Mesodermal cell (in vitro differentiated cells): ENCODE measurements around the gene PRAME.
"Not testable (repeated sequence)": the region's sequence is repeated elsewhere in the genome, so short reads cannot be mapped to it uniquely, and the experiment has no call there.

Experiments used
- H3K27ac ChIP-seq: 2 replicates; pipeline ENCODE4 v1.7.0; 2013; ENCODE audit warnings: mild to moderate bottlenecking, low read depth, low read length, moderate library complexity; ENCODE audit not compliant: severe bottlenecking
- H3K36me3 ChIP-seq: 2 replicates; pipeline ENCODE4 v1.7.1; 2013; ENCODE audit warnings: mild to moderate bottlenecking, low read length, moderate library complexity; ENCODE audit not compliant: control insufficient read depth, insufficient read depth
- H3K4me1 ChIP-seq: one replicate; pipeline ENCODE4 v1.7.1; 2013; ENCODE audit warnings: mild to moderate bottlenecking, low read length; ENCODE audit not compliant: insufficient read depth, control insufficient read depth, poor library complexity, severe bottlenecking
- H3K4me3 ChIP-seq: 2 replicates; pipeline ENCODE4 v1.7.0; 2013; ENCODE audit warnings: low read length, control low read depth, mild to moderate bottlenecking; ENCODE audit not compliant: insufficient read depth, poor library complexity, severe bottlenecking; ENCODE audit errors: extremely low read depth
- H3K9me3 ChIP-seq: 2 replicates; pipeline ENCODE4 v1.7.1; 2013; ENCODE audit warnings: mild to moderate bottlenecking, low read length, moderate library complexity; ENCODE audit not compliant: control insufficient read depth
- WGBS, 2 experiments: methylation state at CpG; one replicate each; pipeline ENCODE4 v1.1.5; 2013; ENCODE audit warnings: missing lambda C conversion rate in 2 of 2; ENCODE audit not compliant: insufficient coverage in 2 of 2; 5-methylcytosine and 5-hydroxymethylcytosine counted together

The PRAME gene

DNA sequence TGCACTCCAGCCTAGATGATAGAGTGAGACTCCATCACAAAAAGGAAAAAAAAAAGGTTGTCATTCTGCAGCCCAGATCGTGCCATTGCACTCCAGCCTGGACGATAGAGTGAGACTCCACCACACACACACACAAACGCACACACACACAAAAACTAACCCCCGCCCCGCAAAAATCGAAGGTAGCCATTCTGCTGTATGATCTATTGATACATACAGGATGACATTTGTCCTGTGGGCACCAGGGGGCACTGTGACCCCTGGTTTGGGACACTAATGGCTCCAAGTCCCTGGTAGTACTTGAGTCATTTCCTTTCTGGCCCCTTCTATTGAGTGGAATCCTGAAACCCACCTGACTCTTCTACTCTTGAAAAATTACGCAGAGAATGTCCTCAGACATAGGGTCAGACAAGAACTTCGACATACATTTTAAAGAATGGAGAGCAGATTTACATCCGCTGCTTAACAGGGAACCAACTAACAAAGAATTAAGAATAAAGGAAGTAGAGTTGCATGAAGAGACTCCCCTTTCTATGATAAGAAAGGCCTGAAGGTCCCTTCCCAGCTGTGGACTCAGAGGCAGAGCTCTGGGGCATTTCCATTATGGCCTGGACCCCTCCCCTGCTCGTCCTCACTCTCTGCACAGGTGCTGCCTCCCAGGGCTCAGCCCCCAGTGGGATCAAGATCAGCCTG, 35.0 kb upstream of the PRAME start:
- no peaks in the 10 kb centered on the region for H3K4me1 ChIP-seq
- WGBS, 2 experiments, result 73 to 80% methylated on average over 1 to 4 of the region's 10 CpGs
- no peaks in the 10 kb centered on the region for H3K9me3 ChIP-seq
- H3K27ac ChIP-seq, result no peak overlapping the region
- H3K36me3 ChIP-seq, result no peaks in the 10 kb centered on the region
- no peak overlapping the region for H3K4me3 ChIP-seq

DNA sequence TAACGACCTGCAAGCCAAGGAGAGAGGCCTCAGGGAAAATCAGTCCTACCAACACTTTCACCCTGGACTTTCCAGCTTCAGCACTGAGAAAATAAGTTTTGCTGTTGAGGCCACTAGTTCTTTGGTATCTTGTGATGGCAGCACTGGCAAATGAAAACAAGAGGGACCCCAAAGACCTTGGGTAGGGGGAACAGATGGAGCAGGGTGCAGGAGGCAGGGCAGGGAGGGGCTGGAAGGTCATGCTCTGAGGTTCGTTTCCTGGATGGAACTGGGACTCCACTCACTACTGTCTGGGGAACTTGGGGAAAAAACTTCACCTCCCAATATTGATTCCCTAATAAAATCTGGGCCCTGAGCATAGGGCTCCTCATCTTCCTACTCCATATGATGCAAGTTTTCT, 34.2 kb upstream of the PRAME start:
- 60 to 80% methylated on average over 1 of the region's 2 CpGs for WGBS, 2 experiments
- Histone ChIP-seq H3K4me1 (no peaks in the 10 kb centered on the region), H3K27ac (no peak overlapping the region), H3K9me3 (no peaks in the 10 kb centered on the region), H3K36me3 (no peaks in the 10 kb centered on the region), H3K4me3 (no peak overlapping the region)

DNA sequence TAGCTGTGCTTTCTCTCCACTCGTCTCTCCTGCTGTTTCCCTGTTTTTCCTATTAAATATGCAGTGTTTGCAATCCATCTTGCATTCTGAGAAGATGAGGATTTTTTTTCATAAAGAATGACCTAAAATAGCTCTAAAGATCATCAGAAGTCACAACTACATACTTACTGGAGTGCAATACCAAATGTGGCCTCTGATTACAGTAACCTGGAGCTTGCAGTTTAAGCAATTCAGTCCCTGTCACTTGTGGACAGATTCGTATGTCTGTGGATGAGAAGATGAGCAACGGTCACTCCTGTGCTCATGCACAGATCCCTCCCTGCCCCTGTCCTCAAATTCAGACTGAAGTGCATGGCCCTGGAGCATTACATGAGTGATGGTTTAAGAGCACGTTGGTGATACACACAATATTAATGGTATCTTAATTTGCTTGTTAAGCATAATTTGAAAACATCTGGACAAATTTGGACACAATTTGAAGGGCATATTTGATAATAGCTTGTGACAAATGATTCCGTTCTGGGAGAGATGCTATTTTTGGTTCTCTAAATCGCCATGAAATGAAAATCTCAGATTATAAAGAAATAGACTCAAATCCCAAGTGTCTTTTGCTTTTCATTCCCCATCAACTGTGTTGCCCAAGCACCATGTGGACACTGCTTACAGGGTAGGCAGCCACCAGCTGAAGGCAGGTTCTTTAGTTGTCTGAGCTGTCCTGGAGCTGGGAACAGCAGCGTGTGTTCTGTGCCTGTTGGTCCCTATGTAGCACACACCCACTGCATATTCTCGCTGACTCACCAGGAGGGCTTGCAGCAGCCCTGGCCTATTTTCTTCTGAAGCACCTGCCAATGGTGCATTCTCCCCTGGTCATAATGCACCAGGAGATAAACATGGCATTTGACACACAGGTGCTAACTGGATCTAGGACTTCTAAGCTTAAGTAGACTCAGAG, 32.6 kb upstream of the PRAME start:
- Histone ChIP-seq H3K4me1 (no peaks in the 10 kb centered on the region), H3K9me3 (no peaks in the 10 kb centered on the region), H3K4me3 (no peak overlapping the region), H3K36me3 (no peaks in the 10 kb centered on the region), H3K27ac (no peak overlapping the region)
- 46 to 66% methylated on average over 3 to 4 of the region's 8 CpGs for WGBS, 2 experiments

DNA sequence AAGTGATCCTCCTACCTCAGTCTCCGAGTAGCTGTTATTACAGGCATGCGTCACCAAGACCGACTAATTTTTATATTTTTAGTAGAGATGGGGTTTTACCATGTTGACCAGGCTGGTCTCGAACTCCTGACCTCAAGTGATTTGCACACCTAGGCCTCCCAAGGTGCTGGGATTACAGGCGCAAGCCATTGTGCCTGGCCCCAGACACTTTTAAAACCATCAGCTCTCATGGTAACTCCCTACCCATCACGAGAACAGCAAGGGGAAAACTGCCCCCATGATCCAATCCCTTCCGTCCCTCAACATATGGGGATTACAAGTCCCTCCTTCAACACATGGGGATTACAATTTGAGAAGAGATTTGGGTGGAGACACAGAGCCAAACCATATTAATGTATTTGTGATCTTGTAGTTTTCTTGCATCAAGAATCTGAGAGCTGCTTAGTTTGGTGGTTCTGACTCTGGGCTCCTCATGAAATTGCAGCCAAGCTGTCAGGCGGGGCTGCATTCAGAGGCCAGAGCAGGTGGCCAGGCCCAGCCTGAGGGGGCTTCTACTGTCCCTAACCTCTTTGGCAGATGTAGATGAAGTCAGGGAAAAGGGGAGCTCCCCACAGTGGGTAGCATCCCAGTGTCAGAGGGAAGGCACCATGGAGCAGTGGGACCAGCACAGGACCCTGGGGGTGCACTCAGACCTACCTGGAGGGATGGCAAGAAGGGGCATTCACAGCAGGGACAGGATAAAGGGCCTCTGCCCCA, 31.2 kb upstream of the PRAME start:
- 83 to 98% methylated on average over 5 to 7 of the region's 8 CpGs for WGBS, 2 experiments

DNA sequence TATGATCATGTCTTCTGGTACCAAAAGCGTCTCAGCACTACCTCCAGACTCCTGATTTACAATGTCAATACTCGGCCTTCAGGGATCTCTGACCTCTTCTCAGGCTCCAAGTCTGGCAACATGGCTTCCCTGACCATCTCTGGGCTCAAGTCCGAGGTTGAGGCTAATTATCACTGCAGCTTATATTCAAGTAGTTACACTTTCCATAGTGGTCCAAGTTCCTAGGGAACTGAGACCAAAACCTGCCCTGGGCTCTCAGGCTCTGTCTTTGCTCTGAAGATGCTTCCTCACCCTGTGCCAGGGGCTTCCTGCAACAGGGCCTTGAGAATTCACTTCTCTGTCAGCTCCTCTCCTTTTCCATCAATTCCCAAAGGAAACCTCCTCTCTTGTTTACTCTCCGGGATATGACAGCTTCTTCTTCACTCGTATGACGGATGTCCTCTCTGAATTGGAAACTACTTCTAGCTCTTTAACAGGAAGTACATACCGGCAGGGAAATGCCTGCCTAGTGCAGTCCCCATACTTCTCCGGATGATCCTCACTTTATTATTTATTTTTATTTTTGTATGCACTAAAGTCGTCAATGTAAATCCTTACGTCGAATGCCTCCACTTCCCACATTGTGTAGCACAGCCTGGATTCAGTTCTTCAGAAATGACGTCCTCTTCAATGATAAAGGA, 29.6 kb upstream of the PRAME start:
- Histone ChIP-seq H3K9me3 (no peaks in the 10 kb centered on the region), H3K4me1 (no peaks in the 10 kb centered on the region), H3K36me3 (no peaks in the 10 kb centered on the region), H3K27ac (no peak overlapping the region), H3K4me3 (no peak overlapping the region)
- WGBS, 2 experiments, result 83 to 91% methylated on average over 10 of the region's 12 CpGs

More for the DNA sequence above, 31.2 kb upstream of the PRAME start:
- Histone ChIP-seq H3K4me1 (no peaks in the 10 kb centered on the region), H3K4me3 (no peak overlapping the region), H3K9me3 (no peaks in the 10 kb centered on the region), H3K36me3 (no peaks in the 10 kb centered on the region), H3K27ac (no peak overlapping the region)

DNA sequence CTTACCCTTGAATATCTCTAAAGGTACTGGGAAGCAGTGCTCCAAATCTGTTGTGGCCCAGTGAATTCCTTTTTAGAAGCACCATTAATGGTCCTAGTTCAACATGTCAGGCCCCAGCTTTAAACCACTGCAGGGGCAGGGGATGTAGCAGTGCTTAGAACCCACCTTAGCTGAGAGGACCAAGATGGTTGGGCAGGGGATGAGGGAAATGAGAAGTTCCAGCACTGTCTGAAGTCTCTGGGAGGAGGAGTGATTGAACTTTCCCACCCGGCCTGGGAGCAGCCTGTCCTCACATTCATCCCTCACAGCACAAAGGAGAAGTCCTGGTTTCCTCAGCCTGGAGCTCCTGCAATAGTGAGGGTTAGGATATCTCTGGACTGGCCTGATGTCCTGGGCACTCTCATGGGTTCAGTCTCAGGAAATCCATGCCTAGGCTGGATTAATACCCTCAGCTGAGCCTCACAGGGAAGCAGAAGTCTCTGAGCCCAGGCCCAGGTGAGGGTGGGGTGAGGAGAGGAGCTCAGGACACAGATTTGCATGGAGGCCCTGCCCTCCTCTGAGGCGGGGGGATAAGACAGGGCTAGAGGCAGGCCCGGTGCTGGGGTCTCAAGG, 28.6 kb upstream of the PRAME start:
- no peaks in the 10 kb centered on the region for H3K36me3 ChIP-seq
- WGBS, 2 experiments, result 61 to 83% methylated on average over 1 to 2 of the region's 3 CpGs
- H3K9me3 ChIP-seq, result no peaks in the 10 kb centered on the region
- H3K27ac ChIP-seq, result no peak overlapping the region
- H3K4me1 ChIP-seq, result no peaks in the 10 kb centered on the region
- no peak overlapping the region for H3K4me3 ChIP-seq

DNA sequence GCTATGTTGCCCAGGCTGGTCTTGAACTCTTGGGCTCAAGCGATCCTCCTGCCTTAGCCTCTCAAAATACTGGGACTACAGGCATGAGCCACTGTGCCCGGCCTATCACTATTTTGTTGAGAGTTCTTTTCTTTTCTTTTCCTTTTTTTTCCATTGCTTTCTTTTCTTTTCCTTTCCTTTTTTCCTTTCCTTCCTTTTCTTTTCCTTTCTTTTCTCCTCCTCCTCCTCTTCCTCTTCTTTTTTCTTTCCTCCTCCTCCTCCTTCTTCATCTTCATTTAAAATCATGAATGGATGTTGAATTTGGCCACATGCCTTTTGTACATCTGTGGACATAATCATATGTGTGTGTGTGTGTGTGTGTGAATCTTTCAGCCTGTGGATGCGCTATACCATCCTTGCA, 25.7 kb upstream of the PRAME start:
- H3K27ac ChIP-seq, result no peak overlapping the region
- no peaks in the 10 kb centered on the region for H3K9me3 ChIP-seq
- 80 to 83% methylated on average over 1 to 2 of the region's 3 CpGs for WGBS, 2 experiments
- no peak overlapping the region for H3K4me3 ChIP-seq
- no peaks in the 10 kb centered on the region for H3K4me1 ChIP-seq
- H3K36me3 ChIP-seq, result no peaks in the 10 kb centered on the region

DNA sequence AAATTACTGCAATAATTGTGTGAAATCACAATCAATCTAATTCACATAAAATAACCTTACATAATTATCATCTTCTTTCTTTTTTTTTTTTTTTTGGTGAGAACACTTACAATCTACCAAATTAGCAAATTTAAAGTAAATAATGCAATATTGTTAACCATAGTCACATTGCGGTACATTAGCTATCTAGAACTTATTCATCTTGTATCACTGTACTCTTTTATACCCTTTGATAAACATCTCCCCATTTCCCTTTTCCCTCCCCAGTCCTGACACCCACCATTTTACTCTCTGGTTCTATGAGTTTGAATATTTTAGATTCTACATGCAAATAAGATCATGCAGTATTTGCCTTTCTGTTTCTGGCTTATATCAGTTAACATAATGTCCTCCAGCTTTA, 24.0 kb upstream of the PRAME start:
- no peak overlapping the region for H3K4me3 ChIP-seq
- no peak overlapping the region for H3K27ac ChIP-seq
- H3K36me3 ChIP-seq, result no peaks in the 10 kb centered on the region
- no peaks in the 10 kb centered on the region for H3K9me3 ChIP-seq
- no CpG with 5 or more reads among the region's 1 CpG for WGBS, 2 experiments
- H3K4me1 ChIP-seq, result no peaks in the 10 kb centered on the region

DNA sequence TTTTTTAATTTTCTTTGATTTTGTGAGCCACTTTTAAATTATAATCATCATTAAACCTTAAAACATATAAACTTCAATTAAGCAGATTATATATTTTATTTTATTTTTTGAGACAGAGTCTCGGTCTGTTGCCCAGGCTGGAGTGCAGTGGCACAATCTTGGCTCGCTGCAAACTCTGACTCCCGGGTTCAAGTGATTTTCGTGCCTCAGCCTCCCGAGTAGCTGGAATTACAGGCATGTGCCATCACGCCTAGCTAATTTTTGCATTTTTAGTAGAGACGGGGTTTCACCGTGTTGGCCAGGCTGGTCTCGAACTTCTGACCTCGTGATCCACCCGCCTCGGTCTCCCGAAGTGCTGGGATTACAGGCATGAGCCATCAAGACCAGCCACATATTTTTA, 22.5 kb upstream of the PRAME start:
- 90 to 92% methylated on average over 9 to 13 of the region's 13 CpGs for WGBS, 2 experiments
- not testable (repeated sequence) for H3K4me1 ChIP-seq

More for the DNA sequence above, 22.5 kb upstream of the PRAME start:
- H3K27ac ChIP-seq, H3K9me3 ChIP-seq, H3K4me3 ChIP-seq, H3K36me3 ChIP-seq: not testable (repeated sequence)
